NT2/D1 (cell line): ENCODE data around the gene ADGRL3.
A peak's percentile ranks its signal among the peaks of the same experiment; 100 is the strongest.
"Not testable (repeated sequence)": the region's sequence is repeated elsewhere in the genome, so short reads cannot be mapped to it uniquely, and the experiment has no call there.

Experiments
- DNase-seq: peaks from one replicate; pipeline ENCODE4 v3.0.0-alpha.2; 2011; ENCODE audit warnings: low read depth, low spot score
- H3K27me3 ChIP-seq: 2 replicates; pipeline ENCODE4 v1.6.0; 2011; ENCODE audit warnings: mild to moderate bottlenecking; ENCODE audit not compliant: insufficient read length, insufficient read depth
- H3K36me3 ChIP-seq: 2 replicates; pipeline ENCODE4 v1.6.1; 2011; ENCODE audit warnings: mild to moderate bottlenecking, low read length, mixed read lengths; ENCODE audit not compliant: insufficient read depth, insufficient read length
- H3K4me1 ChIP-seq: 2 replicates; pipeline ENCODE4 v1.5.1; 2011; ENCODE audit not compliant: insufficient read depth, insufficient read length
- H3K4me3 ChIP-seq: 2 replicates; pipeline ENCODE4 v1.5.1; 2011; ENCODE audit warnings: low read depth; ENCODE audit not compliant: insufficient read length
- H3K9ac ChIP-seq: 2 replicates; pipeline ENCODE4 v1.6.0; 2011; ENCODE audit warnings: low read depth; ENCODE audit not compliant: insufficient read length
- H3K9me3 ChIP-seq: 2 replicates; pipeline ENCODE4 v1.5.1; 2011; ENCODE audit warnings: mild to moderate bottlenecking, low read length; ENCODE audit not compliant: insufficient read depth
- SUZ12 ChIP-seq: IDR thresholded peaks from 2 replicates; pipeline ENCODE4 v1.6.1; 2011; ENCODE audit not compliant: insufficient read length, insufficient read depth; ENCODE audit errors: extremely low read depth
- YY1 ChIP-seq: IDR thresholded peaks from 2 replicates; pipeline ENCODE4 v1.6.1; 2011; ENCODE audit not compliant: insufficient read length, insufficient read depth
- ZNF274 ChIP-seq: IDR thresholded peaks from 2 replicates; pipeline ENCODE4 v1.6.1; 2011; ENCODE audit warnings: mild to moderate bottlenecking, low read depth, low read length

The ADGRL3 gene

GRCh38 chr4:61760820-61761219 lies 560.7 kb downstream of the ADGRL3 start:
- Histone ChIP-seq H3K4me1 (no peaks in the 10 kb centered on the region), H3K27me3 (no peaks in the 10 kb centered on the region), H3K36me3 (no peaks in the 10 kb centered on the region), H3K9me3 (peaks cover 14% of the 10 kb centered on the region; the same call in 1 of the 2 replicates), H3K9ac (no peak overlapping the region), H3K4me3 (no peak overlapping the region)
- DNase-seq = no peak
- TF ChIP-seq YY1 (no peak), ZNF274 (no peak), SUZ12 (no peak)

- no peaks in the 10 kb centered on the region for H3K27me3 ChIP-seq
- H3K9me3 ChIP-seq = peaks cover 14% of the 10 kb centered on the region; the same call in 1 of the 2 replicates
- no peak for TF ChIP-seq SUZ12
- no peak for TF ChIP-seq ZNF274
- TF ChIP-seq YY1 = no peak
- no peaks in the 10 kb centered on the region for H3K4me1 ChIP-seq
- H3K4me3 ChIP-seq = no peak overlapping the region
- no peak overlapping the region for H3K9ac ChIP-seq
- H3K36me3 ChIP-seq = no peaks in the 10 kb centered on the region
- no peak for DNase-seq
These were observed 562.8 kb downstream of the ADGRL3 start for GRCh38 chr4:61762722-61763627.

- no peak for DNase-seq
- H3K4me1 ChIP-seq = no peaks in the 10 kb centered on the region
- H3K9me3 ChIP-seq = peaks cover 14% of the 10 kb centered on the region; the same call in 1 of the 2 replicates
- no peaks in the 10 kb centered on the region for H3K36me3 ChIP-seq
- no peak for TF ChIP-seq YY1
- no peak for TF ChIP-seq ZNF274
- TF ChIP-seq SUZ12 = no peak
- no peak overlapping the region for H3K9ac ChIP-seq
- no peaks in the 10 kb centered on the region for H3K27me3 ChIP-seq
- no peak overlapping the region for H3K4me3 ChIP-seq
These were observed 563.6 kb downstream of the ADGRL3 start for GRCh38 chr4:61763682-61764081.

- not testable (repeated sequence) for H3K9ac ChIP-seq, DNase-seq, H3K27me3 ChIP-seq, H3K4me1 ChIP-seq, H3K36me3 ChIP-seq, H3K4me3 ChIP-seq
- peaks cover 14% of the 10 kb centered on the region; the same call in 1 of the 2 replicates for H3K9me3 ChIP-seq
These were observed 564.0 kb downstream of the ADGRL3 start for GRCh38 chr4:61764090-61764489.

GRCh38 chr4:61769444-61770167 lies 569.5 kb downstream of the ADGRL3 start:
- not testable (repeated sequence) for DNase-seq, H3K27me3 ChIP-seq, H3K36me3 ChIP-seq, H3K9me3 ChIP-seq, H3K4me1 ChIP-seq, H3K9ac ChIP-seq, H3K4me3 ChIP-seq

GRCh38 chr4:61770456-61770855 lies 570.3 kb downstream of the ADGRL3 start:
- no peak overlapping the region for H3K9ac ChIP-seq
- DNase-seq = peak; percentile 16
- H3K27me3 ChIP-seq = no peaks in the 10 kb centered on the region
- H3K4me1 ChIP-seq = no peaks in the 10 kb centered on the region
- no peak overlapping the region for H3K4me3 ChIP-seq
- TF ChIP-seq YY1 (no peak), SUZ12 (no peak), ZNF274 (no peak)
- no peaks in the 10 kb centered on the region for H3K9me3 ChIP-seq
- H3K36me3 ChIP-seq = no peaks in the 10 kb centered on the region

- no peak for DNase-seq
- Histone ChIP-seq H3K9me3 (no peaks in the 10 kb centered on the region), H3K9ac (no peak overlapping the region), H3K27me3 (no peaks in the 10 kb centered on the region), H3K4me3 (no peak overlapping the region), H3K36me3 (no peaks in the 10 kb centered on the region), H3K4me1 (no peaks in the 10 kb centered on the region)
- TF ChIP-seq ZNF274 (no peak), SUZ12 (no peak), YY1 (no peak)
These were observed 570.9 kb downstream of the ADGRL3 start for GRCh38 chr4:61771056-61771455.
